Activated CD8-positive, alpha-beta memory T cell treated with anti-CD3 and anti-CD28 coated beads, Interleukin-2, amount 50 U/mL, for 48 hours (primary cell): ENCODE data around the gene RAB8B.

ENCODE experiments used
- DNase-seq: peaks from one replicate; pipeline ENCODE4 v3.0.0-alpha.2; 2020

The RAB8B gene

DNA sequence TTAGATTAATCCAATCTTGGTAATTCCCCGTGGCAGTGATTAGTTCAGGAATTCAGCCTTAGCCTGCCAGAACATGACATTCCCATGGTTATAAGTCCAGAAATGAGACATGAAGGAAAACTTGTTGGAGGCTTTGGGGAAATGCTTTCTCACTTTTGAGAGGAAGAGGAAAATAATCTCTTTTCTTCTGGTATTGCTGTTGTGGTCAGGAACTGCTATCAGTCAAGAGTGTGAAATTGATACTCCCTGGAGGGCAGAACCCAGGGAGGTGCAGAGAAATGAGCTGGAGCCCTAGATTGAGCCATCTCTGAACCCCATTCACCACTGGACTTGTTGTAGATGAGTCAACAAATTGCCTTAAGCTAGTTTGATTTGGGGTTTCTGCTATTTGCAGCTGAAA, 49.4 kb downstream of the RAB8B start:
- no peak for DNase-seq

GRCh38 chr15:63240109-63240508, 50.7 kb downstream of the RAB8B start:
- no peak for DNase-seq

DNA sequence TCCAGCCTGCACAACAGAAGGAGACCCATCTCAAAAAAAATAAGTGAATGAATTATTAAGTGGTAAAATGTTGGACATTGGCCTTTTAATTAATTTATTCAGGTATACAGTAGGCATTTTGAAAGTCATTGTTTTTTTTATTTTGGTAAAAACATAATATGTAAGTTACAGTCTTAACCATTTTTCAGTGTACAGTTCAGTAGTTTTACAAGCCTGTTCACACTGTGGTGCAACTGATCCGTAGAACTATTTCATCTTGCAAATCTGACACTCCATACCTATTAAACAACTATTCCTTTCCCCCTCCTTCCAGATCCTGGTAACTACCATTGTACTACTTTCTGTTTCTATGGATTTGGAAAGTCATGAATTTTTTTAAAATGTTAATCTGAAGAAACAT, 51.9 kb downstream of the RAB8B start:
- DNase-seq, result no peak

GRCh38 chr15:63243101-63243500, 53.7 kb downstream of the RAB8B start:
- no peak for DNase-seq

GRCh38 chr15:63243776-63244175, 54.4 kb downstream of the RAB8B start:
- DNase-seq, result no peak

DNA sequence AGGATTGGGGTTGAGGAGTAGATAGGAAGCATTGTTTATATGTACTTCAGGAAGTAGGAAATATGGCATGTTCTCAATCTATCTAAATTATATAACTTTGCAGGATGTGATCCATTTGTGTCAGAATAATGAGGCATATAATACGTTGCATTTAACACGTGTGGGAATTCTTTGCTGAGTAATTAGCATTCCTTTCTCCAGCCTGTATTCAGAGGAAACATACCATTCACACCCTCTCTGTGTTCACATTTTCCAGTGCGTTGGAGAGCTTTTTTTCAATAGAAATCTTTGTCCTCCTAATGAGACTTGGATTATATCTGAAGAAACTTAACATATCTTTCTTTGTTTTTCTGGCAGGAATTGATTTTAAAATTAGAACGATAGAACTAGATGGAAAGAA, 55.0 kb downstream of the RAB8B start:
- DNase-seq, result no peak

DNA sequence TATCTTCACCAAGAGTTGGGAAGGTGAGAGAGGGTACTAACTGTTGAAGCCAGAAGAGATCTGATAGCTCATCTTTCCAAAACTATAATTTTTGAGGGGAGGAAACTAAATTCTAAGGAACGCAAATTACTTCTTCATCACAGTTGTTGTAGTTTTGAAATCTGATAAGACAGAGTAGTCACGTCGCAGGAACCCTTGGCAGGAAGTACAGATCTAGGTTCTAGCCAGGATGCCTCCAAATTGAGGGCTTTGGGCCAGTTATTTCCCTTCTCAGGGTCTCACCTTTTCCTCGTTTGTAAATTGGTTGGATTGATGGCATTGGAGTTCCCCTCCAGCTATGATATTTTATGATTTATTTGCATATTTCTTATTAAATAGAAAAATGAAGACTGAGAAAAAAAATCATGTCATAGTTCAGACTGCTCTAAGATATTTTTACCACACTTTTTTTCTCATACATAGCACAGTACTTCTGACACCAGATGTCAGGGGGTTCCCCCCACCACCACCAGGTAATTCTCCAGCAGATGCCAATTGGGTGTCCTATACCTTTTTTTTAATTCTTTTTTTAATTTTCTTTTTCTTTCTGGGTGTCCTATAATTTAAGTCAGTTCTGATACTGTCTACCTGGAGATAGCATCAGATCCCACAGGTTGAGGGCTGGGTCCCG, 55.7 kb downstream of the RAB8B start:
- DNase-seq, result no peak

DNA sequence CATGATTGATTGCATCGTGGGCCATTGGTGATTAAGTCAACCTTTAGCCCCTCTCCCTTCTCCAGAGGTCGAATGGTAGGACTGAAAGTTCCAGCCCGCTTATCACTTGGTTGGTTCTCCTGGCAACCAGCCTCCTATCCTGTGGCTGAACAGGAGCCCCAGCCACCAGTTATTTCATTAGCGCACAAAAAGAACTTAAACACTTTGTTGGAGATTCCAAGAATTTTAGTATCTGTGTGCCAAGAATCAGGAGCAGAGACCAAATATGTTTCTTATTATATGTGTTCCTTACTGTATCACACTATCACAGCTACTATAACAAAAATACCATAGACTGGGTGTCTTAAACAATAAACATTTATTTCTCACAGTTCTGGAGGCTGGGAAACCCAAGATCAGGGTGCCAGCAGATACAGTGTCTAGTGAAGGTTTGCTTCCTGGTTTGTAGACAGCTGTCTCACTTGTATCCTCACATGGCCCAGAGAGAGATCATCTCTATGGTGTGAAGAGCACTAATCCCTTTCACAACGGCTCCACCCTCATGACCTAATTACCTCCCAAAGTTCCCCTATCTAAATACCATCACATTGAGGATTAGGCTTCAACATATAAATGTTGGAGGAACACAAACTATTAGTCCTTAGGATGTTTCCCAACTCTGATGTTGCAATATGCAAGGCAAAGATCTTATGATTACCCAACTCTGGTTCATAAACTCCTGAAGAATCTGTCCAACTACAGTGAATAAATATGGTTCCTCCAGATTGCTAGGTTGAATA, 57.5 kb downstream of the RAB8B start:
- no peak for DNase-seq

GRCh38 chr15:63250312-63250965, 61.0 kb downstream of the RAB8B start:
- no peak for DNase-seq

DNA sequence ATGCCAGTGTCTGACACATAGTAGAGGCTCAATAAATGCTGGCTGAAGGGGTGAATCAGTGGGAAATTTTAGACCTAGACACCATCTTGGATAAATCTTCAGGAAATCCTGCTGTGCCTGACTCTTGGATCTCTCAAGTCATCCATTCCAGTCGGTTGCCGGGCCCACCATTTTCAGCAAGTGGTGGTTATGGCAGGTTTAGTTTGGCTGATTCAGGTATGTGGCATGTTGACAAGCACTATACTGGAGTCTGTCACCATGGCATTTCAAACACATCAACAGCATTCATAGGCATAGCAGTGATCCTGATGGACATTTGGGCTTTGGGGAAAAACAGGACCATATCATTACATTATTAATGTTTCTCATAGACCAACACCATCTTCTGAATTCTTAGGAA, 62.3 kb downstream of the RAB8B start:
- no peak for DNase-seq

DNA sequence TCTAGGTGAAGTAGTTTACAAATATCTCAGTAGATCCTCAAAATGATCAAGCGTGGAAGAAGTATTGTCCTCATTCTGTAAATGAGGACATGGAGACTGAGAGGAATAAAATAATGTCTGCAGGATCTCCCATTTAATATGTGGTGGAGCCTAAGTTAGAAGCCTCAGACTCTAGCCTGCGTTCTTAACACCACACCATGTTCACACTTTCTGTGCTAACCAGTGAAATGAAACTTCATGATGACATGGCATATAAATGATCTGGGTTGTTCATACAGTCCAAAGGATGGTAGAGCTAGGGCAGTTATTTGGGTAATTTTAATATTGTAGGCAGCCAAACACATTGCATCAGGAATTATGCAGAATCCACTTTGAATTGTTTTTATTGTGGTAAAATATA, 62.9 kb downstream of the RAB8B start:
- DNase-seq, result no peak

GRCh38 chr15:63254991-63255390, 65.6 kb downstream of the RAB8B start:
- no peak for DNase-seq

DNA sequence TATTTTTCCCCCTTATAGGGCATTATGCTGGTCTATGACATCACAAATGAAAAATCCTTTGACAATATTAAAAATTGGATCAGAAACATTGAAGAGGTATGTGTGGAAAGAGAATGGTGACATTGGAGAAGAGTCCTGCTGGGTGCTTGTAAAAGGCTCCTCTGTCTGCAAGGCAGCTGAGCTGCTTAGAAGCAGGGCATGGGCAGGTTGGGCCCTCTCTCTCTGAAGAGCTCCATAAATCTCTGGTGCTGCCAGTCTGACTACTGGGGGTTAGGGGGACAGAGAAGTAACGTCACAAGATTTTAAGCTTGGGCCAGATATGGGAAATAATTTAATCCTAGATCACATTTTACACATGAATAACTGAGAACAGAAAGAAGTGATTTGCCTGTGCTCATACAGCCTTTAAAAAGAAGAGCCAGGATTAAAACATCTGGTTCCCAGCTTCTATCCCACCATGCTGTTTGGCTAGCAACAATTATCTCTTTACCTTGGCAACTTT, 66.1 kb downstream of the RAB8B start:
- DNase-seq, result no peak

DNA sequence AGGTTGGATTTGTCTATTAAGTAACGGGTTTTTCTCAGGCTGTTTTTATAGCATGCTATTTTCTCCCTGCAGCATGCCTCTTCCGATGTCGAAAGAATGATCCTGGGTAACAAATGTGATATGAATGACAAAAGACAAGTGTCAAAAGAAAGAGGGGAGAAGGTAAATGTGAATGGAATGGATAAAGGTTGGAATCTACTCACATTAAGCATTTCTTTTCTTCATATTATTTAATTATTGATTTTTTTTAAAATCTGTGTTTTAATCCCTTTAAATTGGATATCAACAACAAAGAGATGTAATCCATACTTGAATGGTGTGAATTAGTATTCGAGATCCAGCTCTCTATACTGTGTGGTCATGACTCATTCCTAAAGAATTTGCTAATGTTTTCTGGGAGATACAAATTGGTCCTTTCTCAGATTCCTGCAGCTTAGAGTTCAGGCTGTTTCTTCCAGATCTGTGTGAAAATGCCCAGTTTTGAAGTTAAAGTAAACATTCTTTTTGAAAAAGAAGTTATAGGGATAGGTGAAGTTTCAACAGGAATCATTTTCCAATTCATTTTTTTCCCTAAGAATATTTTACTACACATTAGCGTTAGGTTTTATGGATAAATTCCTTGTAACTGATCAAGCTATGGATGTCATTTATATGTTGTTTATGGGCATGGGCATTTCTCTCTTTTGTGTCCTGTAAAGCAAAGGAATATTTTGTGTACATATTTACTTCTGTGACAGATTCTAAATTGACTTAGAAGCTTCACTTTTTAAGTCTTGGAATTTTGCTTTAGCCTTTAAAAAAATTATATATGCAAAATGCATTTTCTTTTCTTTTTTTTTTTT, 67.2 kb downstream of the RAB8B start:
- DNase-seq, result no peak

DNA sequence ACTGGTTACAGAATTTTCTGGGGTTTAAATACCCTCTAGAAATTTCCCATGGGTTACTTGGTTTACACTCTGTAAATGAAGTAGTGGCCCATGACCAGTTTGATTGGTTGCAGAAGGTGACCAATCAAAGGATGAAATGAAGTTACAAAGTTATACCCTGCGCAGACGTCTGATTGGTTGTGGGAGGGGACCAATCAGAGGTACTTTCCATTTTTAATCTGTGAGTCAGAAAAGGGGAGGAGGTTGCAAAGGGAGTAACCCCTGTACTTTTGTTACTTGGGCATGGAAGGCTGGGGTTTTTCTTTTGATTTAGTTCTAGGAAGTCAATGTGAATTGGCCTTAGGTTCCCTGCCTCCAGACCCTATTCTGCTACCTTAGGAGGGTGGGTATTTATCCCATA, 69.3 kb downstream of the RAB8B start:
- DNase-seq, result no peak

GRCh38 chr15:63260791-63261190, 71.4 kb downstream of the RAB8B start:
- no peak for DNase-seq

GRCh38 chr15:63261311-63261710, 71.9 kb downstream of the RAB8B start:
- DNase-seq, result no peak

- DNase-seq, result no peak
These were observed 74.1 kb downstream of the RAB8B start for GRCh38 chr15:63263519-63263918.

DNA sequence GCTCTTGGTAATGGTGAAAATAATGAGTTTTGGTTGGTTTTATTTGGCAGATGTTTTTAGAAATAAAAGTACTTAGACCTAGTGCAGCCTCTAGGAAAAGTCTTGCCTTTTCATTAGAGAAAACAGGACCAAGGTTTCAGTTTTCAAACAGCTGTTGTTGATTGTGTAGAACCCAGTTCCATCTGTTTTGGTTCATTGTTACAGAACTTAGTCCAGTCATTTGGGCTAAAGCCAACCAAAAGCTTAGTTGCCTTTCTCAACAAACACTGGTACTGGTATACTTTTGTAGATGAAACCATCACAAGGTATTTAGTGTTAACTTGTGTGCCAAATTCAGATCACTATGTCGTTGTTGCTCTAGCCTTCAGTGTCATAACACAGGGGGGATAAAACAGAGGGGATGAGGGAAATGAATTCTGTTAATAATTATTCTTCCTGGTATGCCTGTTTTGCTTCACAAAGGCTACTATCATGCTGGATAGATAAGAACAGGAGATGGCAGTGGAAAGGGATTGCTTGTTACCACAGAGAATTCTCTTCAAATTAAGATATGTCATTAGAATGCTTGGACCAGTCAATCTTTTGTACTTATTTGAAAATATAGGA, 75.4 kb downstream of the RAB8B start:
- no peak for DNase-seq

GRCh38 chr15:63274427-63274826, 85.0 kb downstream of the RAB8B start:
- no peak for DNase-seq

- DNase-seq, result no peak
These were observed 87.1 kb downstream of the RAB8B start for GRCh38 chr15:63276342-63277037.
